IMR-90 (cell line): ENCODE results near the gene PRKCH. TPM values are rescaled to one million over a fixed set of nuclear protein-coding genes. Genes with fewer than 3 reads are reported as not detected.

Experiments
- ATAC-seq: fragments of 200-7000 bp; cut with Tn5 transposase; 2 replicates; pipeline ENCODE4 v1.9.1; 2020; ENCODE audit warnings: low read depth, mild to moderate bottlenecking, moderate library complexity
- BruUV-seq: library from RNA; stranded (reverse); fragments of 400-500 nt; replicated peaks from 2 replicates; lab custom pipeline; 2021; lab: Mats Ljungman, UMichigan
- CTCF ChIA-PET: fragments of 300-600 bp; formaldehyde crosslinking; extraction: SDS; loops from one replicate; lab custom pipeline; 2021; ENCODE audit warnings: antibody characterized with exemption; lab: Yijun Ruan, JAX
- POLR2A ChIA-PET: fragments of 300-600 bp; sonication (Branson Sonifier 250); formaldehyde crosslinking; loops from one replicate; lab custom pipeline; 2022; ENCODE audit warnings: antibody characterized with exemption; ENCODE audit not compliant: unreplicated experiment; lab: Charles Lee
- DNase-seq: peaks from one replicate; pipeline ENCODE4 v3.0.0; 2013
- H2AFZ ChIP-seq: replicated peaks from 2 replicates; pipeline ENCODE3; 2013; ENCODE audit warnings: low read length, mild to moderate bottlenecking; ENCODE audit not compliant: poor library complexity
- H2AK5ac ChIP-seq: 2 replicates; pipeline ENCODE4 v1.6.1; 2013; ENCODE audit warnings: low read depth, low read length, inconsistent platforms
- H2AK9ac ChIP-seq: replicated peaks from 2 replicates; pipeline ENCODE3; 2013; ENCODE audit warnings: mild to moderate bottlenecking, low read depth, low read length, moderate library complexity; ENCODE audit not compliant: poor library complexity
- H2BK120ac ChIP-seq: 2 replicates; pipeline ENCODE4 v1.6.1; 2013; ENCODE audit warnings: low read depth, low read length, inconsistent platforms
- H2BK15ac ChIP-seq: 3 replicates; pipeline ENCODE4 v1.6.1; 2013; ENCODE audit warnings: low read depth, low read length, inconsistent platforms
- H2BK20ac ChIP-seq: 2 replicates; pipeline ENCODE4 v1.6.1; 2013; ENCODE audit warnings: low read depth, mild to moderate bottlenecking, inconsistent platforms, low read length, moderate library complexity
- H2BK5ac ChIP-seq: 2 replicates; pipeline ENCODE4 v1.6.1; 2013; ENCODE audit warnings: mild to moderate bottlenecking, low read depth, low read length, inconsistent platforms; ENCODE audit not compliant: poor library complexity, severe bottlenecking
- H3K14ac ChIP-seq: replicated peaks from 2 replicates; pipeline ENCODE4 v1.6.1; 2013; ENCODE audit warnings: low read depth, low read length, inconsistent platforms
- H3K18ac ChIP-seq: 2 replicates; pipeline ENCODE4 v1.6.1; 2013; ENCODE audit warnings: low read depth, low read length, control low read depth
- H3K23ac ChIP-seq: 2 replicates; pipeline ENCODE4 v1.6.1; 2013; ENCODE audit warnings: low read depth, low read length, inconsistent platforms
- H3K27ac ChIP-seq: 2 replicates; pipeline ENCODE4 v1.5.1; 2013; ENCODE audit warnings: mild to moderate bottlenecking, control low read depth, low read length; ENCODE audit not compliant: insufficient read depth
- H3K27me3 ChIP-seq: 2 replicates; pipeline ENCODE4 v1.6.1; 2013; ENCODE audit warnings: low read length; ENCODE audit not compliant: control insufficient read depth, insufficient read depth
- H3K36me3 ChIP-seq: 2 replicates; pipeline ENCODE4 v1.6.1; 2013; ENCODE audit warnings: low read length, mixed read lengths; ENCODE audit not compliant: control insufficient read depth, insufficient read depth
- H3K4ac ChIP-seq: 2 replicates; pipeline ENCODE4 v1.6.1; 2013; ENCODE audit warnings: low read depth, low read length, inconsistent platforms
- H3K4me1 ChIP-seq: 2 replicates; pipeline ENCODE4 v1.6.1; 2013; ENCODE audit warnings: low read length, mixed read lengths; ENCODE audit not compliant: control insufficient read depth, insufficient read depth
- H3K4me2 ChIP-seq: 2 replicates; pipeline ENCODE4 v1.6.1; 2013; ENCODE audit warnings: low read depth, mild to moderate bottlenecking, control low read depth, low read length, moderate library complexity
- H3K4me3 ChIP-seq: 2 replicates; pipeline ENCODE4 v1.5.1; 2013; ENCODE audit warnings: low read depth, mild to moderate bottlenecking, control low read depth, low read length, moderate library complexity; ENCODE audit not compliant: insufficient read depth
- H3K56ac ChIP-seq: 2 replicates; pipeline ENCODE4 v1.6.1; 2013; ENCODE audit warnings: low read length, inconsistent platforms; ENCODE audit not compliant: insufficient read depth; ENCODE audit errors: extremely low read depth
- H3K79me1 ChIP-seq, 2 experiments: 2 replicates each; pipeline ENCODE4 v1.6.1; 2013; ENCODE audit warnings: low read length in 2 of 2, inconsistent platforms in 1 of 2, low read depth in 1 of 2
- H3K9ac ChIP-seq: 2 replicates; pipeline ENCODE4 v1.6.1; 2013; ENCODE audit warnings: low read depth, low read length, control low read depth
- H3K9me1 ChIP-seq: 2 replicates; pipeline ENCODE4 v1.6.1; 2013; ENCODE audit warnings: low read length, inconsistent platforms; ENCODE audit not compliant: insufficient read depth
- H3K9me3 ChIP-seq: 2 replicates; pipeline ENCODE4 v1.6.1; 2013; ENCODE audit warnings: low read length; ENCODE audit not compliant: control insufficient read depth, insufficient read depth
- H4K20me1 ChIP-seq: 2 replicates; pipeline ENCODE4 v1.6.1; 2013; ENCODE audit warnings: low read length, inconsistent platforms; ENCODE audit not compliant: insufficient read depth
- H4K5ac ChIP-seq: 2 replicates; pipeline ENCODE4 v1.6.1; 2013; ENCODE audit warnings: mild to moderate bottlenecking, low read depth, low read length, control low read depth
- H4K8ac ChIP-seq, 2 experiments: 2 replicates each; pipeline ENCODE4 v1.6.1; 2013; ENCODE audit warnings: low read depth in 2 of 2, low read length in 2 of 2, control low read depth in 1 of 2, inconsistent platforms in 1 of 2
- H4K91ac ChIP-seq: 2 replicates; pipeline ENCODE4 v1.6.1; 2013; ENCODE audit warnings: low read depth, low read length, inconsistent platforms; ENCODE audit not compliant: insufficient read depth
- BHLHE40 ChIP-seq: fragments of 150-350 bp; IDR thresholded peaks from 2 replicates; pipeline ENCODE4 v1.6.1; 2016; ENCODE audit warnings: mild to moderate bottlenecking, low read depth, low read length
- NFE2L2 ChIP-seq: fragments of 150-350 bp; IDR thresholded peaks from 2 replicates; pipeline ENCODE4 v1.6.1; 2016; ENCODE audit warnings: low read depth, mild to moderate bottlenecking, low read length
- POLR2A ChIP-seq: IDR thresholded peaks from 2 replicates; pipeline ENCODE4 v1.6.1; 2012; ENCODE audit warnings: mild to moderate bottlenecking, low read depth, low read length
- WGBS, 2 experiments: methylation state at CpG; one replicate each; pipeline versions ENCODE4 v1.1.5 to v1.1.7; 2013; ENCODE audit warnings: missing lambda C conversion rate in 2 of 2; ENCODE audit not compliant: insufficient read length in 1 of 2; ENCODE audit errors: extremely low coverage in 2 of 2; 5-methylcytosine and 5-hydroxymethylcytosine counted together
- dilution Hi-C: fragments of 300-500 bp; cut with HindIII; formaldehyde crosslinking; loops from one replicate; pipeline ENCODE4 v1.14.3; 2018; ENCODE audit warnings: low sequenced_read_pairs; ENCODE audit not compliant: unreplicated experiment
- in situ Hi-C: fragments of 300-500 bp; cut with MboI; formaldehyde crosslinking; loops from 3 replicates; pipeline ENCODE4 v1.14.3; 2019; ENCODE audit warnings: low sequenced_read_pairs, inconsistent platforms, mixed read lengths
- intact Hi-C: fragments of 100-400 bp; cut with micrococcal nuclease; formaldehyde crosslinking; loops from 2 replicates; pipeline ENCODE4 v1.10.0; 2022
- polyA plus RNA-seq, 3 experiments: library from polyadenylated mRNA; depleted of rRNA; stranded (reverse); fragments of >200 nt; gene quantifications; 2 replicates each; pipeline ENCODE4 v1.2.3, GENCODE V29; 2012; ENCODE audit warnings: low replicate concordance in 1 of 3
- total RNA-seq: library from RNA; depleted of rRNA; stranded (reverse); fragments of >200 nt; gene quantifications from 2 replicates; pipeline ENCODE4 v1.2.3, GENCODE V29; 2012

PRKCH gene
- total and polyA plus RNA-seq, 2 of the 4 experiments (the other 2 are of a cell fraction) = 1.6 to 2.3 TPM

DNA sequence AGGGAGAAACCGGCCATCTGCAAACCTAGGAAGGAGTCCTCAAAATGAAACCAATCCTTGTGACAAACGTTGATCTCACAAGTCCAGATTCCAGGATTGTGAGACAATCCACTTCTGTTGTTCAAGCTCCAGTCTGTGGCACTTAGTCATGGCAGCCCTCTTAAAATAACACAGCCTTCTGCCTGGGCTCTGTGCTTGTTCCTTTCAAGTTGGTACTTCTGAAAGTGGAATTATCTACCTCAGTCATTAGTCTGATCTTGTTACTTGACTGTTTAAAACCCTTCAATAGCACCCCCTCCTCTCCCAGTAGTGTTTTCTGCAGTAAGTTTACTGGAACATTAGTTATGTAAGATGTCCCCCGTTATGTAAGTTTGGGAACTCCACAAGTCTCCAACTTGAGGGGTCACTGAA is 263.0 kb downstream of the PRKCH start:
- no peaks in the 10 kb centered on the region for H3K27me3 ChIP-seq
- TF ChIP-seq NFE2L2 (no peak), POLR2A (0 out of 2 replicates have a peak, but pooled peaks have one; percentile 31), BHLHE40 (no peak)
- peak overlapping the region; percentile 79 to 91 for H4K8ac ChIP-seq
- no peak overlapping the region for H2AK9ac ChIP-seq
- CTCF ChIA-PET = no interaction called here
- DNase-seq = peak; percentile 92
- peak; percentile 15 for ATAC-seq
- WGBS, 2 experiments = 0% methylated on average over 1 of the region's 3 CpGs; no CpG with 5 or more reads in 1 of the 2 experiments
- POLR2A ChIA-PET = no interaction called here
- peaks cover 6 to 22% of the 10 kb centered on the region in 2 experiments; a peak in 3 of 4 replicates for H3K79me1 ChIP-seq
- H2BK120ac ChIP-seq = peak overlapping the region; percentile 100
- H3K18ac ChIP-seq = peak overlapping the region; percentile 93
- H3K14ac ChIP-seq = peak overlapping the region; percentile 99
- H3K36me3 ChIP-seq = no peaks in the 10 kb centered on the region
- dilution Hi-C loops (no loop called here), in situ Hi-C loops (no loop called here), intact Hi-C loops (no loop called here)
- peak overlapping the region; percentile 13; the same call in 1 of the 2 replicates for H3K4me2 ChIP-seq
- H3K56ac ChIP-seq = peak overlapping the region; percentile 32
- peak overlapping the region; percentile 85 for H4K5ac ChIP-seq
- peak overlapping the region; percentile 79 for H3K27ac ChIP-seq
- peaks cover 31% of the 10 kb centered on the region for H3K9me1 ChIP-seq
- BruUV-seq = no TSS peak
- H3K23ac ChIP-seq = peak overlapping the region; percentile 31
- H4K91ac ChIP-seq = peak overlapping the region; percentile 95
- H3K9ac ChIP-seq = no peak overlapping the region
- no peaks in the 10 kb centered on the region for H3K9me3 ChIP-seq
- H3K4ac ChIP-seq = peak overlapping the region; percentile 99
- peak overlapping the region; percentile 79 for H2AK5ac ChIP-seq
- peak overlapping the region; percentile 99 for H2BK20ac ChIP-seq
- H2BK5ac ChIP-seq = peak overlapping the region; percentile 99
- peaks cover 31% of the 10 kb centered on the region for H3K4me1 ChIP-seq
- H3K4me3 ChIP-seq = no peak overlapping the region
- H4K20me1 ChIP-seq = no peaks in the 10 kb centered on the region
- H2AFZ ChIP-seq = peak overlapping the region; percentile 69
- H2BK15ac ChIP-seq = peak overlapping the region; percentile 91
